Suprapubic skin (tissue), 4 donors: ENCODE results near the gene CSF3. TPM values are rescaled to one million over a fixed set of nuclear protein-coding genes. Genes with fewer than 3 reads are reported as not detected.

ENCODE experiments used
- DNase-seq, 2 donors: peaks; one replicate each; pipeline ENCODE4 v3.0.0-alpha.2; 2019; ENCODE audit warnings: low spot score in 2 of 2
- H3K27ac ChIP-seq: fragments of 200-600 bp; sonication (generic); one replicate; pipeline ENCODE4 v1.5.1; 2019
- H3K27me3 ChIP-seq: fragments of 200-600 bp; sonication (generic); one replicate; pipeline ENCODE4 v1.5.1; 2019
- H3K36me3 ChIP-seq: fragments of 200-600 bp; sonication (generic); one replicate; pipeline ENCODE4 v1.5.1; 2019
- H3K4me1 ChIP-seq: fragments of 200-600 bp; sonication (generic); one replicate; pipeline ENCODE4 v1.5.1; 2019
- H3K4me3 ChIP-seq: fragments of 200-600 bp; sonication (generic); one replicate; pipeline ENCODE4 v1.5.1; 2019; ENCODE audit warnings: mild to moderate bottlenecking
- H3K9me3 ChIP-seq: fragments of 200-600 bp; sonication (generic); one replicate; pipeline ENCODE4 v1.5.1; 2019
- EP300 ChIP-seq: sonication (generic); formaldehyde crosslinking; IDR thresholded peaks from one replicate; pipeline ENCODE4 v1.6.1; 2017; ENCODE audit warnings: antibody characterized with exemption
- POLR2A ChIP-seq, 2 donors: fragments of 450-650 bp; IDR thresholded peaks; one replicate each; pipeline ENCODE4 v1.6.1; 2017; ENCODE audit warnings: antibody characterized with exemption in 2 of 2, mild to moderate bottlenecking in 2 of 2, moderate library complexity in 2 of 2
- POLR2AphosphoS5 ChIP-seq, 3 donors: sonication (generic); formaldehyde crosslinking; IDR thresholded peaks; one replicate each; pipeline ENCODE4 v1.6.1; 2017; ENCODE audit warnings: antibody characterized with exemption in 3 of 3
- WGBS: methylation state at CpG from one replicate; pipeline ENCODE4 v1.1.5; 2018; 5-methylcytosine and 5-hydroxymethylcytosine counted together
- total RNA-seq, 4 donors: library from RNA; depleted of rRNA; stranded (reverse); fragments of >200 nt; gene quantifications; one replicate each; pipeline ENCODE4 v1.1.0, GENCODE V29; 2016
- TF ChIP-seq, protein P1 (sequence below), 2 donors: fragments of 200-600 bp in 1 of 2; fragments of 450-650 bp in 1 of 2; sonication (generic) in 1 of 2; IDR thresholded peaks; one replicate each; pipeline ENCODE4 v1.5.1; 2016 to 2019; ENCODE audit warnings: antibody characterized with exemption in 2 of 2, mild to moderate bottlenecking in 1 of 2, moderate library complexity in 1 of 2

Gene CSF3
- total RNA-seq, 4 donors from 2014 or later = 5.0 TPM; not detected in 3

DNA sequence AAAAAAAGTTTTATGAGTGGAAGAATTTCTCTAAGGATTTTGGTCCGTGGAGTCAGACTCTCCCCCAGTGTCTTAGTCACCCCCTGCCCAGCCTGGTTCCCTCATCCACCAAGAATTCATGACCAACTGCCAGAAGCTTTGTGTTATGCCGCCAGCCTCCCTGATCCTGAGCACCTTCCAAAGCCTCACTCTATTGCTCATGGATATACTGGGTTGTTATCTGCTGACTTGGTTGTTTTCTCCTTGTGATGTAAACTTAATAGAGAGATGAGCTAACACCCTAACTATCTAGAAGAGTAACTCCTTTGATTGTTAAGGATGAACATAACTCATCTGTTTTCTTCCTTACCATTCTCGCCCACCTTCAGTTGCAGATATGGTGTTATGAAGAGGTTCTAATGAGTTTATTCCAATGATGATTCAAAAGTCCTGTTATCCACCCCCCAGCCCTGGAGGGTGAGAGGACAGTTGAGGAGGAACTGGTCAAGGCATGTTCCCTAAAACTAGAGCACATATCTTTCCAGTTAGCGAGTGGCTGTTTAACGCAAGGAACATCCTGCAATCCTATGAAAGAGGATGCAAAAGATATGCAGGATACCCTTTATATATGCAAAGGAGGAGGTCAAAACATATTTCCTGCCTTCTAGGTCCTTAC lies 36.1 kb upstream of the CSF3 start:
- TF ChIP-seq, protein P1, sequence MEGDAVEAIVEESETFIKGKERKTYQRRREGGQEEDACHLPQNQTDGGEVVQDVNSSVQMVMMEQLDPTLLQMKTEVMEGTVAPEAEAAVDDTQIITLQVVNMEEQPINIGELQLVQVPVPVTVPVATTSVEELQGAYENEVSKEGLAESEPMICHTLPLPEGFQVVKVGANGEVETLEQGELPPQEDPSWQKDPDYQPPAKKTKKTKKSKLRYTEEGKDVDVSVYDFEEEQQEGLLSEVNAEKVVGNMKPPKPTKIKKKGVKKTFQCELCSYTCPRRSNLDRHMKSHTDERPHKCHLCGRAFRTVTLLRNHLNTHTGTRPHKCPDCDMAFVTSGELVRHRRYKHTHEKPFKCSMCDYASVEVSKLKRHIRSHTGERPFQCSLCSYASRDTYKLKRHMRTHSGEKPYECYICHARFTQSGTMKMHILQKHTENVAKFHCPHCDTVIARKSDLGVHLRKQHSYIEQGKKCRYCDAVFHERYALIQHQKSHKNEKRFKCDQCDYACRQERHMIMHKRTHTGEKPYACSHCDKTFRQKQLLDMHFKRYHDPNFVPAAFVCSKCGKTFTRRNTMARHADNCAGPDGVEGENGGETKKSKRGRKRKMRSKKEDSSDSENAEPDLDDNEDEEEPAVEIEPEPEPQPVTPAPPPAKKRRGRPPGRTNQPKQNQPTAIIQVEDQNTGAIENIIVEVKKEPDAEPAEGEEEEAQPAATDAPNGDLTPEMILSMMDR (IDR thresholded peaks at IDR 0.05) = no peak
- TF ChIP-seq POLR2A (IDR thresholded peaks at IDR 0.05) (no peak), POLR2AphosphoS5 (IDR thresholded peaks at IDR 0.05) (no peak), EP300 (no peak)
- Histone ChIP-seq H3K9me3 (no peaks in the 10 kb centered on the region), H3K4me1 (peaks cover 38% of the 10 kb centered on the region), H3K27ac (peak overlapping the region; percentile 96), H3K36me3 (peaks cover 3% of the 10 kb centered on the region), H3K4me3 (peak overlapping the region; percentile 98), H3K27me3 (no peaks in the 10 kb centered on the region)
- no peak for DNase-seq
- 64% methylated on average over 5 of the region's 5 CpGs for WGBS

DNA sequence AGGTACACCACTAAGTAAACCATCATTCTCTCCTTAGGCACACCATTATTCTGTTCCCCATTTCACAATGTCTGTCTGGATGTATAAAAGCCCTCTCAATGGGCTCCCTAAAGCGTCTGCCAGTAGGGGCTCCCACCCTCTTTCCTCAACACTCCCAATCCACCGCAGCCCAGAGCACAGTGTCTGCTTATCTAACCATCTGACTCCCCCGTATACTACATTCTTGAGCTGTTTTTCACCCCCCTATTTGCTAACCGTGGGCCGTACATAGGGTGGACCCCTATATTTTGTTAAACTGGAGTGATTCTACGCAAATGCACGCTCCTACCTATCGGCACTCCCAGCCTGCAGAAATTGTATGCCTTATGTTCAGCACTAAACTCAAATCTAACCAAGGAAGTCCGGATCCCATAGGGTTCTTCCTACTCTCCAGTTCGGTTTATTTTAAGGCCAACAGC lies 35.3 kb upstream of the CSF3 start:
- Histone ChIP-seq H3K36me3 (peaks cover 11% of the 10 kb centered on the region), H3K9me3 (no peaks in the 10 kb centered on the region), H3K4me3 (peak overlapping the region; percentile 98), H3K27ac (peak overlapping the region; percentile 96), H3K4me1 (peaks cover 38% of the 10 kb centered on the region), H3K27me3 (no peaks in the 10 kb centered on the region)
- WGBS = 1% methylated on average over 10 of the region's 10 CpGs
- TF ChIP-seq EP300 (no peak), POLR2A (IDR thresholded peaks at IDR 0.05) (no peak), POLR2AphosphoS5 (IDR thresholded peaks at IDR 0.05) (no peak)
- TF ChIP-seq, protein P1 (IDR thresholded peaks at IDR 0.05) = no peak
- no peak for DNase-seq

DNA sequence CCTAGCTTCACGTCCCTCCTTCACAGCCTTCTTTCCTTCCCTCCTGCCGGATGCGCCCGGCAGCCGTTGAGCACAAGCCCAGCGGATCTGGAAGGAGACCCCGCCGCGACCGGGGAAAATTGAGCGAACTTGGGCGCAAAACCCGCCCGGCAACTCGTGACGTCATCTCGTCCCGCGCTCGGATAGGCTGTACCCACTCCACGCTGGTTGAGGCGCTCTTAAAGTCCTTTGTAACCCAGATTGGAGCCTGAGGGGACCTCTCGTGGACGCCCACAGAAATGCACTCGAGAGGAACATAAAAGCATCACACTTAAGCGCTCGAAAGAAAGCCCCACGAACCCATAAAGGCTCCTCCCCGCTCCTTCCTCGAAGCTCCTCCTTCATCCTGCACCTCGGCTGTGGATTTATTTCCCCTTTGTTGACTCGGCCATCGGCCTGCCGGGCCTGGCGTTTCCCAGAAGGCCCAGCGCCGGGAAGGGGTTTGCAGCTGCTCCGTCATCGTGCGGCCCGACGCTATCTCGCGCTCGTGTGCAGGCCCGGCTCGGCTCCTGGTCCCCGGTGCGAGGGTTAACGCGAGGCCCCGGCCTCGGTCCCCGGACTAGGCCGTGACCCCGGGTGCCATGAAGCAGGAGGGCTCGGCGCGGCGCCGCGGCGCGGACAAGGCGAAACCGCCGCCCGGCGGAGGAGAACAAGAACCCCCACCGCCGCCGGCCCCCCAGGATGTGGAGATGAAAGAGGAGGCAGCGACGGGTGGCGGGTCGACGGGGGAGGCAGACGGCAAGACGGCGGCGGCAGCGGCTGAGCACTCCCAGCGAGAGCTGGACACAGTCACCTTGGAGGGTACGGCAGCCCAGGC lies 34.7 kb upstream of the CSF3 start, which contains the start of gene PSMD3:
Gene PSMD3 (plus strand): TSS at position 457 of the 856 bp plus-strand sequence. CDS start 164 bp downstream, at position 621.
- Histone ChIP-seq H3K27me3 (no peaks in the 10 kb centered on the region), H3K4me3 (peak within 1 kb of the TSS; percentile 98), H3K36me3 (peaks cover 18% of the 10 kb centered on the region), H3K9me3 (no peaks in the 10 kb centered on the region), H3K27ac (peak within 1 kb of the TSS; percentile 96), H3K4me1 (peaks cover 38% of the 10 kb centered on the region)
- TF ChIP-seq, protein P1 (IDR thresholded peaks at IDR 0.05) = peak; percentile 79 to 86
- TF ChIP-seq POLR2A (IDR thresholded peaks at IDR 0.05) = peak in 1 of 2 donors; percentile 80
- peak; percentile 24 to 98 (median 90) for TF ChIP-seq POLR2AphosphoS5 (IDR thresholded peaks at IDR 0.05)
- TF ChIP-seq EP300 = no peak
- peak; percentile 99 for DNase-seq
- 1% methylated on average over 35 of the region's 84 CpGs for WGBS

DNA sequence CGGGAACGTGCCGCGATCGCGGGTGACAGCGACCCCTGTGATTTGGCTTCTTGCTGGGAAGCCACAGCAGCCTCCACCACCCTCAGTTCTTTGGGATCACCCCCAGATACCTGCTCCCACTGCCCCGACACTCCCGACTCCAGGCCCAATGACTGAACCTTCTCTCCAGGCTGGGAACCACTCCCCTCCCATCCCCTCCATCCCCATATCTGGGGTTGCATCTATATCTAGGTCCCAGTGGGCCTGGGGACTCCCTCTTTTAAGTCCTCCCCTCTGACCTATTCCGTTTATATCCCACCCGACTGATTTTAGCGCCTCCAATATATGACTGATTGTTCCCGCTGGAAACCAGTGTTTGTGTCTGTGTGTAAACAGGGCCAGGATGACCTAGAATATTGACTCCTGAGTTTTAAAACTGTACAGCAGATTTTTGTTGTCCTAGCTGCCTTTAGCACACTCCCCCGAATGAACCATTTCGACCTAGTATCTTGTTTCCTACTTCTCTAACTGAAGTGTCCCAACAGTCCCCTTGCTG lies 34.0 kb upstream of the CSF3 start:
- peaks cover 25% of the 10 kb centered on the region for H3K36me3 ChIP-seq
- 1% methylated on average over 10 of the region's 15 CpGs for WGBS
- no peaks in the 10 kb centered on the region for H3K27me3 ChIP-seq
- H3K4me3 ChIP-seq = peak overlapping the region; percentile 98
- H3K9me3 ChIP-seq = no peaks in the 10 kb centered on the region
- peak overlapping the region; percentile 96 for H3K27ac ChIP-seq
- DNase-seq = no peak
- TF ChIP-seq POLR2A (IDR thresholded peaks at IDR 0.05) (no peak), POLR2AphosphoS5 (IDR thresholded peaks at IDR 0.05) (no peak), EP300 (no peak)
- TF ChIP-seq, protein P1 (IDR thresholded peaks at IDR 0.05) = no peak
- H3K4me1 ChIP-seq = peaks cover 38% of the 10 kb centered on the region
